ENCODE results near the gene CHPF.

The CHPF gene

GRCh38 chr2:219508444-219508734 is 35.2 kb downstream of the CHPF start:
- no peak for DNase-seq (ENCODE audit: low read depth, low spot score)
- H3K4me3 ChIP-seq (ENCODE audit: low read length) = no peak overlapping the region

- no peak for DNase-seq (ENCODE audit: low read depth, low spot score)
- no peak overlapping the region for H3K4me3 ChIP-seq (ENCODE audit: low read length)
Observed at GRCh38 chr2:219507581-219508443, 35.8 kb downstream of the CHPF start.

- no peak for DNase-seq (ENCODE audit: low read depth, low spot score)
- H3K4me3 ChIP-seq (ENCODE audit: low read length) = no peak overlapping the region
Observed at GRCh38 chr2:219506802-219507526, 36.6 kb downstream of the CHPF start.

GRCh38 chr2:219506153-219506801 is 37.3 kb downstream of the CHPF start:
- DNase-seq (ENCODE audit: low read depth, low spot score) = no peak
- H3K4me3 ChIP-seq (ENCODE audit: low read length) = no peak overlapping the region

- H3K4me3 ChIP-seq (ENCODE audit: low read length) = no peak overlapping the region
- no peak for DNase-seq (ENCODE audit: low read depth, low spot score)
Observed at GRCh38 chr2:219505585-219505984, 38.0 kb downstream of the CHPF start.

GRCh38 chr2:219502618-219503017 is 41.0 kb downstream of the CHPF start:
- no peak for DNase-seq (ENCODE audit: low read depth, low spot score)
- no peak overlapping the region for H3K4me3 ChIP-seq (ENCODE audit: low read length)

GRCh38 chr2:219501849-219502248 is 41.8 kb downstream of the CHPF start:
- no peak overlapping the region for H3K4me3 ChIP-seq (ENCODE audit: low read length)
- DNase-seq (ENCODE audit: low read depth, low spot score) = no peak

- DNase-seq (ENCODE audit: low read depth, low spot score) = no peak
- H3K4me3 ChIP-seq (ENCODE audit: low read length) = no peak overlapping the region
Observed at GRCh38 chr2:219500135-219500534, 43.5 kb downstream of the CHPF start.

- peak overlapping the region; percentile 78 for H3K4me3 ChIP-seq (ENCODE audit: low read length)
- no peak for DNase-seq (ENCODE audit: low read depth, low spot score)
Observed at GRCh38 chr2:219499555-219499954, 44.1 kb downstream of the CHPF start.

GRCh38 chr2:219499058-219499307 is 44.6 kb downstream of the CHPF start:
- DNase-seq (ENCODE audit: low read depth, low spot score) = no peak
- H3K4me3 ChIP-seq (ENCODE audit: low read length) = peak overlapping the region; percentile 78

- peak within 1 kb of the TSS; percentile 78 for H3K4me3 ChIP-seq (ENCODE audit: low read length)
Observed at GRCh38 chr2:219498280-219499057, 45.1 kb downstream of the CHPF start, which contains the start of gene GMPPA. Gene GMPPA (plus strand): TSS chr2:219498891. CDS start chr2:219499976, 1,085 bp downstream.

GRCh38 chr2:219497495-219498279 is 45.9 kb downstream of the CHPF start:
- DNase-seq (ENCODE audit: low read depth, low spot score) = no peak

More at GRCh38 chr2:219498280-219499057, 45.1 kb downstream of the CHPF start, which contains the start of gene GMPPA:
- DNase-seq (ENCODE audit: low read depth, low spot score) = peak; percentile 98

GRCh38 chr2:219496825-219497494 is 46.6 kb downstream of the CHPF start:
- H3K4me3 ChIP-seq (ENCODE audit: low read length) = no peak overlapping the region
- no peak for DNase-seq (ENCODE audit: low read depth, low spot score)

More at GRCh38 chr2:219497495-219498279, 45.9 kb downstream of the CHPF start:
- peak overlapping the region; percentile 78 for H3K4me3 ChIP-seq (ENCODE audit: low read length)

GRCh38 chr2:219496247-219496824 is 47.3 kb downstream of the CHPF start:
- H3K4me3 ChIP-seq (ENCODE audit: low read length) = no peak overlapping the region
- DNase-seq (ENCODE audit: low read depth, low spot score) = no peak

GRCh38 chr2:219495531-219496122 is 48.0 kb downstream of the CHPF start:
- DNase-seq (ENCODE audit: low read depth, low spot score) = peak; percentile 74
- H3K4me3 ChIP-seq (ENCODE audit: low read length) = no peak overlapping the region

GRCh38 chr2:219494952-219495530 is 48.6 kb downstream of the CHPF start:
- DNase-seq (ENCODE audit: low read depth, low spot score) = no peak

GRCh38 chr2:219493086-219493485 is 50.5 kb downstream of the CHPF start:
- no peak for DNase-seq (ENCODE audit: low read depth, low spot score)
- H3K4me3 ChIP-seq (ENCODE audit: low read length) = no peak overlapping the region

More at GRCh38 chr2:219494952-219495530, 48.6 kb downstream of the CHPF start:
- no peak overlapping the region for H3K4me3 ChIP-seq (ENCODE audit: low read length)
